Panc1 (cell line): ENCODE measurements around the gene CPAMD8. TPM values are rescaled to one million over a fixed set of nuclear protein-coding genes. Genes with fewer than 3 reads are reported as not detected.

Experiments used
- ATAC-seq: fragments of 200-7000 bp; cut with Tn5 transposase; 2 replicates; pipeline ENCODE4 v1.9.1; 2020; ENCODE audit warnings: mild to moderate bottlenecking, moderate library complexity
- BruUV-seq: library from RNA; stranded (reverse); fragments of 400-500 nt; replicated peaks from 2 replicates; lab custom pipeline; 2021; lab: Mats Ljungman, UMichigan
- CTCF ChIA-PET: fragments of 300-600 bp; sonication (Branson Sonifier 250); formaldehyde crosslinking; loops from one replicate; lab custom pipeline; 2022; ENCODE audit warnings: antibody characterized with exemption; lab: Charles Lee
- POLR2A ChIA-PET: fragments of 300-600 bp; sonication (Branson Sonifier 250); formaldehyde crosslinking; loops from one replicate; lab custom pipeline; 2022; ENCODE audit warnings: antibody characterized with exemption; lab: Charles Lee
- DNase-seq: peaks from one replicate; pipeline ENCODE4 v3.0.0-alpha.2; 2010; ENCODE audit warnings: low read depth, low spot score
- H3K27ac ChIP-seq: 2 replicates; pipeline ENCODE4 v1.5.1; 2011; ENCODE audit warnings: mild to moderate bottlenecking, low read length, inconsistent platforms
- H3K27me3 ChIP-seq: fragments of 200-500 bp; sonication (Bioruptor generic); 2 replicates; pipeline ENCODE4 v1.6.0; 2014; ENCODE audit warnings: low read length, inconsistent platforms; ENCODE audit not compliant: control insufficient read depth, insufficient read depth
- H3K36me3 ChIP-seq: fragments of 200-500 bp; sonication (Bioruptor generic); 2 replicates; pipeline ENCODE4 v1.5.1; 2014; ENCODE audit warnings: inconsistent platforms, mild to moderate bottlenecking, low read length, moderate library complexity; ENCODE audit not compliant: control insufficient read depth, insufficient read depth
- H3K4me1 ChIP-seq: 2 replicates; pipeline ENCODE4 v1.5.1; 2011; ENCODE audit warnings: inconsistent platforms, mild to moderate bottlenecking, low read length, moderate library complexity; ENCODE audit not compliant: control insufficient read depth, insufficient read depth
- H3K4me3 ChIP-seq, 2 experiments: 2 replicates each; pipeline ENCODE4 v1.5.1; 2011 to 2012; ENCODE audit warnings: low read depth in 2 of 2, low read length in 2 of 2, mild to moderate bottlenecking in 2 of 2, inconsistent platforms in 1 of 2, moderate library complexity in 1 of 2
- H3K9me3 ChIP-seq: fragments of 200-500 bp; sonication (Bioruptor generic); 2 replicates; pipeline ENCODE4 v1.5.1; 2014; ENCODE audit warnings: low read depth, mild to moderate bottlenecking, inconsistent platforms, low read length, moderate library complexity; ENCODE audit not compliant: control insufficient read depth, insufficient read depth
- POLR2AphosphoS5 ChIP-seq: IDR thresholded peaks from 2 replicates; pipeline ENCODE4 v1.6.1; 2012; ENCODE audit warnings: mild to moderate bottlenecking, low read depth, low read length, moderate library complexity
- SIN3A ChIP-seq: IDR thresholded peaks from 2 replicates; pipeline ENCODE4 v1.6.1; 2012; ENCODE audit warnings: low read depth, mild to moderate bottlenecking, low read length, moderate library complexity, borderline replicate concordance; ENCODE audit not compliant: insufficient read depth
- TCF7L2 ChIP-seq: IDR thresholded peaks from 2 replicates; pipeline ENCODE4 v1.6.1; 2011; ENCODE audit warnings: mild to moderate bottlenecking, low read depth, low read length, inconsistent platforms
- in situ Hi-C: cut with HindIII; loops from 2 replicates; pipeline ENCODE4 v1.10.0; 2016; ENCODE audit warnings: low sequenced_read_pairs, low pct_unique_long_range_greater_than_20kb
- intact Hi-C: fragments of 100-400 bp; cut with micrococcal nuclease; formaldehyde crosslinking; loops from one replicate; pipeline ENCODE4 v1.10.0; 2022; ENCODE audit not compliant: unreplicated experiment
- total RNA-seq: library from RNA; stranded (reverse); gene quantifications from one replicate; pipeline ENCODE4 v1.2.1, GENCODE V29; 2021; ENCODE audit not compliant: unreplicated experiment
- TF ChIP-seq, protein P1 (sequence below): fragments of 450-650 bp; IDR thresholded peaks from 2 replicates; pipeline ENCODE4 v1.5.1; 2017; ENCODE audit warnings: mild to moderate bottlenecking
- TF ChIP-seq, protein P2 (sequence below), 2 experiments: IDR thresholded peaks; 2 replicates each; pipeline ENCODE4 v1.6.1; 2011 to 2012; ENCODE audit warnings: low read depth in 2 of 2, control low read depth in 1 of 2, low read length in 1 of 2, mild to moderate bottlenecking in 1 of 2, moderate library complexity in 1 of 2; ENCODE audit not compliant: insufficient read depth in 1 of 2

The CPAMD8 gene
- total RNA-seq, 1 experiment from 2014 or later = 2.0 TPM

GRCh38 chr19:17037966-17038500, 11.4 kb upstream of the CPAMD8 start:
- H3K4me1 ChIP-seq = no peaks in the 10 kb centered on the region
- DNase-seq (no peak), ATAC-seq (peak; percentile 53; the same call in 1 of the 2 replicates)
- H3K27me3 ChIP-seq = no peaks in the 10 kb centered on the region
- H3K9me3 ChIP-seq = no peaks in the 10 kb centered on the region
- no peak for TF ChIP-seq SIN3A
- no peak for TF ChIP-seq POLR2AphosphoS5
- TF ChIP-seq, protein P1, sequence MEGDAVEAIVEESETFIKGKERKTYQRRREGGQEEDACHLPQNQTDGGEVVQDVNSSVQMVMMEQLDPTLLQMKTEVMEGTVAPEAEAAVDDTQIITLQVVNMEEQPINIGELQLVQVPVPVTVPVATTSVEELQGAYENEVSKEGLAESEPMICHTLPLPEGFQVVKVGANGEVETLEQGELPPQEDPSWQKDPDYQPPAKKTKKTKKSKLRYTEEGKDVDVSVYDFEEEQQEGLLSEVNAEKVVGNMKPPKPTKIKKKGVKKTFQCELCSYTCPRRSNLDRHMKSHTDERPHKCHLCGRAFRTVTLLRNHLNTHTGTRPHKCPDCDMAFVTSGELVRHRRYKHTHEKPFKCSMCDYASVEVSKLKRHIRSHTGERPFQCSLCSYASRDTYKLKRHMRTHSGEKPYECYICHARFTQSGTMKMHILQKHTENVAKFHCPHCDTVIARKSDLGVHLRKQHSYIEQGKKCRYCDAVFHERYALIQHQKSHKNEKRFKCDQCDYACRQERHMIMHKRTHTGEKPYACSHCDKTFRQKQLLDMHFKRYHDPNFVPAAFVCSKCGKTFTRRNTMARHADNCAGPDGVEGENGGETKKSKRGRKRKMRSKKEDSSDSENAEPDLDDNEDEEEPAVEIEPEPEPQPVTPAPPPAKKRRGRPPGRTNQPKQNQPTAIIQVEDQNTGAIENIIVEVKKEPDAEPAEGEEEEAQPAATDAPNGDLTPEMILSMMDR = no peak
- no peak for TF ChIP-seq TCF7L2
- TF ChIP-seq, protein P2, sequence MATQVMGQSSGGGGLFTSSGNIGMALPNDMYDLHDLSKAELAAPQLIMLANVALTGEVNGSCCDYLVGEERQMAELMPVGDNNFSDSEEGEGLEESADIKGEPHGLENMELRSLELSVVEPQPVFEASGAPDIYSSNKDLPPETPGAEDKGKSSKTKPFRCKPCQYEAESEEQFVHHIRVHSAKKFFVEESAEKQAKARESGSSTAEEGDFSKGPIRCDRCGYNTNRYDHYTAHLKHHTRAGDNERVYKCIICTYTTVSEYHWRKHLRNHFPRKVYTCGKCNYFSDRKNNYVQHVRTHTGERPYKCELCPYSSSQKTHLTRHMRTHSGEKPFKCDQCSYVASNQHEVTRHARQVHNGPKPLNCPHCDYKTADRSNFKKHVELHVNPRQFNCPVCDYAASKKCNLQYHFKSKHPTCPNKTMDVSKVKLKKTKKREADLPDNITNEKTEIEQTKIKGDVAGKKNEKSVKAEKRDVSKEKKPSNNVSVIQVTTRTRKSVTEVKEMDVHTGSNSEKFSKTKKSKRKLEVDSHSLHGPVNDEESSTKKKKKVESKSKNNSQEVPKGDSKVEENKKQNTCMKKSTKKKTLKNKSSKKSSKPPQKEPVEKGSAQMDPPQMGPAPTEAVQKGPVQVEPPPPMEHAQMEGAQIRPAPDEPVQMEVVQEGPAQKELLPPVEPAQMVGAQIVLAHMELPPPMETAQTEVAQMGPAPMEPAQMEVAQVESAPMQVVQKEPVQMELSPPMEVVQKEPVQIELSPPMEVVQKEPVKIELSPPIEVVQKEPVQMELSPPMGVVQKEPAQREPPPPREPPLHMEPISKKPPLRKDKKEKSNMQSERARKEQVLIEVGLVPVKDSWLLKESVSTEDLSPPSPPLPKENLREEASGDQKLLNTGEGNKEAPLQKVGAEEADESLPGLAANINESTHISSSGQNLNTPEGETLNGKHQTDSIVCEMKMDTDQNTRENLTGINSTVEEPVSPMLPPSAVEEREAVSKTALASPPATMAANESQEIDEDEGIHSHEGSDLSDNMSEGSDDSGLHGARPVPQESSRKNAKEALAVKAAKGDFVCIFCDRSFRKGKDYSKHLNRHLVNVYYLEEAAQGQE (IDR thresholded peaks at IDR 0.05; ENCODE audit: insufficient read depth in 1 of 2, low read depth in 2 of 2, low read length in 1 of 2) = no peak
- no TSS peak for BruUV-seq
- POLR2A ChIA-PET = no interaction called here
- intact Hi-C loops (no loop called here), in situ Hi-C loops (no loop called here)
- CTCF ChIA-PET = no interaction called here
- H3K36me3 ChIP-seq = no peaks in the 10 kb centered on the region
- no peak overlapping the region for H3K4me3 ChIP-seq
- no peak overlapping the region for H3K27ac ChIP-seq

- intact Hi-C loops (no loop called here), in situ Hi-C loops (no loop called here)
- Histone ChIP-seq H3K27ac (no peak overlapping the region), H3K9me3 (no peaks in the 10 kb centered on the region), H3K36me3 (no peaks in the 10 kb centered on the region), H3K27me3 (no peaks in the 10 kb centered on the region), H3K4me1 (no peaks in the 10 kb centered on the region), H3K4me3 (no peak overlapping the region)
- CTCF ChIA-PET = no interaction called here
- POLR2A ChIA-PET = no interaction called here
- TF ChIP-seq, protein P1 = no peak
- no peak for TF ChIP-seq POLR2AphosphoS5
- no peak for TF ChIP-seq TCF7L2
- TF ChIP-seq, protein P2 (IDR thresholded peaks at IDR 0.05; ENCODE audit: insufficient read depth in 1 of 2, low read depth in 2 of 2, low read length in 1 of 2) = no peak
- TF ChIP-seq SIN3A = no peak
- ATAC-seq (no peak), DNase-seq (no peak)
- no TSS peak for BruUV-seq
Measured at GRCh38 chr19:17037184-17037583, 10.6 kb upstream of the CPAMD8 start.
